Measurements from ENCODE around the gene NRIP1. TPM values are rescaled to one million over a fixed set of nuclear protein-coding genes. Genes with fewer than 3 reads are reported as not detected.
A peak's percentile ranks its signal among the peaks of the same experiment; 100 is the strongest.

NRIP1 gene
- total RNA-seq, 4 donors from 2014 or later, result 31.0 to 33.0 (median 32.2) TPM

DNA sequence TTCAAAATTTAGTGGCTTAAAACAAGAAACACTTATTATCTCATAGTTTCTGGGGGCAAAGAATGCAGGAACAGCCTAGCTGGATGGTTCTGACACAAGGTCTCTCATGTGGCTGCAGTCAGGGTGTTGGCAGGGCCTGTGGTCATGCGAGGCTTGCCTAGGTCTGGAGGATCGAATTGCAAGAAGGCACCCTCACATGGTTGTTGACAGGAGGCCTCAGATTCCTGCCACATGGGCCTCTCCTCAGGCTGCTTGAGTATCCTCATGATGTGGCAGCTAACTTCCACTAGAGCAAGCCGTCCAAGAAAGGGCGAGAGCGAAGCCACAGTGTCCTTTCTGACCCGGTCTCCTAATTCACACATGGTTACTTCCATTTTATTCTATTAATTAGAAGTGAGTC lies 6.2 kb upstream of the NRIP1 start:
- Histone ChIP-seq H3K36me3 (no peaks in the 10 kb centered on the region), H3K4me3 (no peak overlapping the region), H3K27me3 (no peaks in the 10 kb centered on the region), H3K4me1 (peaks cover 0 to 8% (median 2%) of the 10 kb centered on the region in 4 donors), H3K27ac (no peak overlapping the region), H3K9me3 (no peaks in the 10 kb centered on the region)
- 82 to 88% methylated on average over 3 to 6 of the region's 6 CpGs for WGBS, 2 donors
- DNase-seq (ENCODE audit: low spot score in 2 of 2), result no peak
- TF ChIP-seq EP300 (IDR thresholded peaks at IDR 0.05) (no peak), POLR2A (IDR thresholded peaks at IDR 0.05) (no peak)
- TF ChIP-seq, protein P1, sequence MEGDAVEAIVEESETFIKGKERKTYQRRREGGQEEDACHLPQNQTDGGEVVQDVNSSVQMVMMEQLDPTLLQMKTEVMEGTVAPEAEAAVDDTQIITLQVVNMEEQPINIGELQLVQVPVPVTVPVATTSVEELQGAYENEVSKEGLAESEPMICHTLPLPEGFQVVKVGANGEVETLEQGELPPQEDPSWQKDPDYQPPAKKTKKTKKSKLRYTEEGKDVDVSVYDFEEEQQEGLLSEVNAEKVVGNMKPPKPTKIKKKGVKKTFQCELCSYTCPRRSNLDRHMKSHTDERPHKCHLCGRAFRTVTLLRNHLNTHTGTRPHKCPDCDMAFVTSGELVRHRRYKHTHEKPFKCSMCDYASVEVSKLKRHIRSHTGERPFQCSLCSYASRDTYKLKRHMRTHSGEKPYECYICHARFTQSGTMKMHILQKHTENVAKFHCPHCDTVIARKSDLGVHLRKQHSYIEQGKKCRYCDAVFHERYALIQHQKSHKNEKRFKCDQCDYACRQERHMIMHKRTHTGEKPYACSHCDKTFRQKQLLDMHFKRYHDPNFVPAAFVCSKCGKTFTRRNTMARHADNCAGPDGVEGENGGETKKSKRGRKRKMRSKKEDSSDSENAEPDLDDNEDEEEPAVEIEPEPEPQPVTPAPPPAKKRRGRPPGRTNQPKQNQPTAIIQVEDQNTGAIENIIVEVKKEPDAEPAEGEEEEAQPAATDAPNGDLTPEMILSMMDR (IDR thresholded peaks at IDR 0.05), result no peak

GRCh38 chr21:15066123-15066575 lies 1.3 kb upstream of the NRIP1 start:
- Histone ChIP-seq H3K9me3 (no peaks in the 10 kb centered on the region), H3K4me3 (peak overlapping the region; percentile 88 to 97 (median 96)), H3K4me1 (peaks cover 0 to 27% (median 16%) of the 10 kb centered on the region in 4 donors), H3K27me3 (no peaks in the 10 kb centered on the region), H3K27ac (peak overlapping the region; percentile 91 to 99 (median 98)), H3K36me3 (no peaks in the 10 kb centered on the region)
- 0 to 1% methylated on average over 8 of the region's 8 CpGs for WGBS, 2 donors
- TF ChIP-seq EP300 (IDR thresholded peaks at IDR 0.05), result no peak
- TF ChIP-seq POLR2A (IDR thresholded peaks at IDR 0.05), result no peak
- TF ChIP-seq, protein P1 (IDR thresholded peaks at IDR 0.05), result no peak
- no peak for DNase-seq (ENCODE audit: low spot score in 2 of 2)

- no peaks in the 10 kb centered on the region for H3K27me3 ChIP-seq
- H3K9me3 ChIP-seq, result no peaks in the 10 kb centered on the region
- peak overlapping the region; percentile 91 to 99 (median 98) for H3K27ac ChIP-seq
- no peaks in the 10 kb centered on the region for H3K36me3 ChIP-seq
- peak; percentile 65 to 87 for DNase-seq (ENCODE audit: low spot score in 2 of 2)
- H3K4me3 ChIP-seq, result peak overlapping the region; percentile 88 to 97 (median 96)
- WGBS, 2 donors, result 0% methylated on average over 35 to 38 of the region's 38 CpGs
- peak in 1 of 2 donors; percentile 89 for TF ChIP-seq EP300 (IDR thresholded peaks at IDR 0.05)
- peak; percentile 35 to 66 for TF ChIP-seq POLR2A (IDR thresholded peaks at IDR 0.05)
- TF ChIP-seq, protein P1 (IDR thresholded peaks at IDR 0.05), result no peak
- H3K4me1 ChIP-seq, result peaks cover 0 to 33% (median 20%) of the 10 kb centered on the region in 4 donors
Measured at GRCh38 chr21:15065392-15066122, 757 bp upstream of the NRIP1 start.

DNA sequence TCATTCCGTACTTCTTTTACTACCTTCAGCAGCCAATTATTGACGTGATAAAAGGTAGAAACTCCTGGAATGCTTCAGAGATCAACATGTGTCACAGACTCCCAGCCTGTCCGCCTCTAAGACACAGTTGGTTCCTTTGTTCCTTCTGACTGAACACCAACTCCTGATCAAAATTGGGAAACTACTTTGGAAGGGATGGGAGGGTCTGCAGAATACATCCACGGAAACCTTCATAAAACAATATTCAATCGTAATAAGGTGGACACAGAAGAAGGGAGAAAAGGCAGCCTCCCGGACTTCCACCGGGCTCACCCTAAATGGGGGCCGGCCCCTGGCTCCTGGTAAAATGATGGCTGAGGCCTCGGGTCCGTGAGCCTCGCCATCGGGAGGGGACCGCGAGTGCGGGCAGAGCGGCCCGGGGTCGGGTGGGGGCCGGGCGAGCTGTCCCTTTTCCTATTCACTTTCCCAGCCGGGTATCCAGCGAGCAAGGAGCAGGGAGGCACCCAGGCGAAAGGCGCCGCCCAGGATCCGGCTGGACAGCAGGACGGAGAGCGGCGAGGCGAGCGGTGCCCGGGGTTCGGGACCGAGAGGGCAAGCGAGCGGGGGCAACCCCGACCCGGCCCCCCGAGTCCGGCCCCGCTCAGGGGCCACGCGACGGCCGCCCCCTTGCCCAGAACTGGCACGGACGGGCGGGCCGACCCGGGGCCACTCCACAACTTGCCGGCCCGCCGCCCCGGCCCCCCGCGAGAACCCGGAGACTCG lies 805 bp downstream of the NRIP1 start:
- H3K27me3 ChIP-seq, result no peaks in the 10 kb centered on the region
- H3K9me3 ChIP-seq, result no peaks in the 10 kb centered on the region
- 1% methylated on average over 34 to 39 of the region's 58 CpGs for WGBS, 2 donors
- H3K4me1 ChIP-seq, result peaks cover 0 to 49% (median 30%) of the 10 kb centered on the region in 4 donors
- no peaks in the 10 kb centered on the region for H3K36me3 ChIP-seq
- peak overlapping the region; percentile 91 to 98 (median 98) for H3K27ac ChIP-seq
- peak overlapping the region; percentile 79 to 97 (median 96) for H3K4me3 ChIP-seq
- peak; percentile 18 to 22 for DNase-seq (ENCODE audit: low spot score in 2 of 2)
- TF ChIP-seq, protein P1 (IDR thresholded peaks at IDR 0.05), result no peak
- TF ChIP-seq POLR2A (IDR thresholded peaks at IDR 0.05) (no peak), EP300 (IDR thresholded peaks at IDR 0.05) (peak in 1 of 2 donors; percentile 8)

All from tibial nerve (tissue), 4 donors.